Measurements from ENCODE around the gene ALLC.

GRCh38 chr2:3728104-3729054, 70.4 kb downstream of the ALLC start:
- TF ChIP-seq PAX5 (IDR thresholded peaks at IDR 0.05; ENCODE audit: insufficient read depth, low read length, severe bottlenecking) (no peak), POLR2A (IDR thresholded peaks at IDR 0.05; ENCODE audit: low read depth, low read length) (no peak), POLR2AphosphoS5 (IDR thresholded peaks at IDR 0.05; ENCODE audit: low read depth, low read length) (no peak), SPI1 (IDR thresholded peaks at IDR 0.05; ENCODE audit: low read depth, low read length) (no peak)
